Endothelial cell of umbilical vein (primary cell): Measurements from ENCODE around the gene CD38.

Experiments used
- CTCF ChIP-seq, 2 donors: IDR thresholded peaks; 1 replicate in 1 of 2; 2 replicates in 1 of 2; pipeline ENCODE4 v1.5.1; 2011; ENCODE audit warnings: low read length in 2 of 2, mild to moderate bottlenecking in 2 of 2, moderate library complexity in 2 of 2, control low read depth in 1 of 2, inconsistent platforms in 1 of 2, low read depth in 1 of 2; ENCODE audit not compliant: insufficient read depth in 1 of 2; ENCODE audit errors: extremely low read depth in 1 of 2
- EZH2 ChIP-seq: IDR thresholded peaks from 2 replicates; pipeline ENCODE4 v1.6.1; 2012; ENCODE audit warnings: borderline replicate concordance, low read depth, mild to moderate bottlenecking, moderate library complexity, low read length, inconsistent platforms; ENCODE audit not compliant: severe bottlenecking
- GATA2 ChIP-seq: IDR thresholded peaks from 2 replicates; pipeline ENCODE4 v1.7.0; 2011; ENCODE audit warnings: low read depth, mild to moderate bottlenecking, moderate library complexity, mixed read lengths, low read length; ENCODE audit not compliant: insufficient read length, insufficient read depth
- POLR2A ChIP-seq: IDR thresholded peaks from 2 replicates; pipeline ENCODE4 v1.6.1; 2012; ENCODE audit warnings: low read depth, mild to moderate bottlenecking, control low read depth, low read length

- TF ChIP-seq CTCF (IDR thresholded peaks at IDR 0.05; ENCODE audit: extremely low read depth in 1 of 2, insufficient read depth in 1 of 2, low read depth in 1 of 2, low read length in 2 of 2) (no peak), POLR2A (no peak), EZH2 (peak; percentile 76), GATA2 (no peak)
Measured at GRCh38 chr4:15778289-15779241, at the start of gene CD38.
